Osteocyte (in vitro differentiated cells): ENCODE data around the gene FAM98C. TPM values are rescaled to one million over a fixed set of nuclear protein-coding genes. Genes with fewer than 3 reads are reported as not detected.

Source experiments
- DNase-seq: peaks from one replicate; pipeline ENCODE4 v3.0.0; 2021; ENCODE audit warnings: mixed read lengths; ENCODE audit not compliant: unreplicated experiment; ENCODE audit errors: extremely low spot score
- H3K27ac Mint-ChIP-seq: one replicate; pipeline ENCODE4 v1.8.0; 2021; ENCODE audit warnings: mild to moderate bottlenecking, mixed read lengths; ENCODE audit not compliant: unreplicated experiment
- H3K27me3 Mint-ChIP-seq: one replicate; pipeline ENCODE4 v1.8.0; 2021; ENCODE audit warnings: mixed read lengths; ENCODE audit not compliant: unreplicated experiment
- H3K36me3 Mint-ChIP-seq: one replicate; pipeline ENCODE4 v1.8.0; 2021; ENCODE audit warnings: mixed read lengths; ENCODE audit not compliant: unreplicated experiment
- H3K4me1 Mint-ChIP-seq: one replicate; pipeline ENCODE4 v1.8.0; 2021; ENCODE audit warnings: mixed read lengths; ENCODE audit not compliant: unreplicated experiment
- H3K4me3 Mint-ChIP-seq: one replicate; pipeline ENCODE4 v1.8.0; 2021; ENCODE audit warnings: mild to moderate bottlenecking, moderate library complexity, mixed read lengths; ENCODE audit not compliant: unreplicated experiment
- H3K9me3 Mint-ChIP-seq: one replicate; pipeline ENCODE4 v1.8.0; 2021; ENCODE audit warnings: mixed read lengths; ENCODE audit not compliant: unreplicated experiment
- total RNA-seq: library from RNA; stranded (reverse); gene quantifications from 2 replicates; pipeline ENCODE4 v1.2.1, GENCODE V29; 2021
- TF ChIP-seq, protein P1 (sequence below): fragments of 200-600 bp; sonication (generic); IDR thresholded peaks from 2 replicates; pipeline ENCODE4 v1.5.0; 2021; ENCODE audit warnings: antibody characterized with exemption, mild to moderate bottlenecking, moderate library complexity

Gene FAM98C
- total RNA-seq, 1 donor from 2014 or later, result 19.4 TPM

DNA sequence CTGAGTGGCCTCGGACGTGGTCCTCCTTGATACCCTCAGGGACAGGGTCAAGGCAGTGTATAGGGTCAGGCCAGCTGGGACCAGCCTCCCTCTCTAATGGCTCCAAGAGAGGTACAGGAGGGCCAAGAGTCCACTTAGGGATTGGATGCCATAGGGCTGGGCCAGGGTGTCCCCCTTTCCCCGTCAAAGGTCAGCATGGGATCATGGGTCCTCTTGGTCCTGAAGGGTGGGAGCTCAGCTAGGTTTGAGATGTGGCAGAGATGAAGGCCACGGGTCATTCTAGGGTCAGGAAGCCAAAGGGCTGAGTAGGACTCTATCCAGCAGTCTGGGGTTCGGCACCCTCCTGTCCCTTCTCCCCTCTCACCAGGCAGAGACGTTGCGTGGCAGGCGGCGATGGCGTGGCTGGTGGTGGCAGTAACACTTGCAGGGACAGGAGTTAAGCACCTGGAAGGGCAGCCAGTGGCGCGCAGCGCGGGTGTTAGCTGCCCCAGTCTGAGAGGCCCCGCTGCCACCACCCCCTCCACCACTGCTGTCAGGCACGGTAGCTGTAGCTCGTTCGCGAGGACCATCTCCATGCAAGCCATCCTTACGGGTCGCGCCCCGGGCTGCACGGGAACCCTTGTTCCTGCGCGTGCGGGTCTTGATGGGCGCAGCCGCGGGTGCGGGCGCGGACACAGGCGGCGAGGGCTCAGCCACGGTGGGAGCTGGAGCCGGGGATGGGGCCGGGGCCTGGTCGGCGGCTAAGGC is 17.7 kb upstream of the FAM98C start:
- no peak for DNase-seq
- H3K4me1 Mint-ChIP-seq, result peaks cover 13% of the 10 kb centered on the region

DNA sequence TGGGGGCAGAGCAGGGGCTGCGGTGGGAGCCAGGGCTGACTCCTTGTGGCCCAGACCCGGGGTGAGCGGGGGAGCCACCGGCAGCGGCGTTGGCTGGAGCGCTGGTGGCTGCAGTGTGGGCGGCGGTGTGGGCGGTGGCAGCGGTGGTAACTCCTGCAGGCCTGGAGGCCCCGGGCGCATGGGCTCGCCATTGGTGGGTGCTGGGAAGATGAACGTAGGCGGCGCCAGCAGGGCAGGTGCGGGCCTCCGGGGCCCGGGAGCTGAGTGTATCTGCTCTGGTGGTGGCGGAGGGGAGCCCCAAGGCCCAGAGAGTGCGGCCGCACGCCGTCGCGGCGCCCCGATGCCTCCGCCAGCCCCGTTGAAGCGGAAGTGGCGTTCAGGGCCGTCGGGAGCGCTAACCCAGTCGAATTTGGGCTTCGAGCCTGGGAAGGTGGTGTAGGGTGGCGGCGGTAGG is 17.1 kb upstream of the FAM98C start:
- Mint-ChIP-seq H3K27me3 (no peaks in the 10 kb centered on the region), H3K27ac (no peak overlapping the region), H3K4me1 (peaks cover 13% of the 10 kb centered on the region), H3K9me3 (no peaks in the 10 kb centered on the region), H3K4me3 (no peak overlapping the region), H3K36me3 (peaks cover 23% of the 10 kb centered on the region)
- TF ChIP-seq, protein P1, sequence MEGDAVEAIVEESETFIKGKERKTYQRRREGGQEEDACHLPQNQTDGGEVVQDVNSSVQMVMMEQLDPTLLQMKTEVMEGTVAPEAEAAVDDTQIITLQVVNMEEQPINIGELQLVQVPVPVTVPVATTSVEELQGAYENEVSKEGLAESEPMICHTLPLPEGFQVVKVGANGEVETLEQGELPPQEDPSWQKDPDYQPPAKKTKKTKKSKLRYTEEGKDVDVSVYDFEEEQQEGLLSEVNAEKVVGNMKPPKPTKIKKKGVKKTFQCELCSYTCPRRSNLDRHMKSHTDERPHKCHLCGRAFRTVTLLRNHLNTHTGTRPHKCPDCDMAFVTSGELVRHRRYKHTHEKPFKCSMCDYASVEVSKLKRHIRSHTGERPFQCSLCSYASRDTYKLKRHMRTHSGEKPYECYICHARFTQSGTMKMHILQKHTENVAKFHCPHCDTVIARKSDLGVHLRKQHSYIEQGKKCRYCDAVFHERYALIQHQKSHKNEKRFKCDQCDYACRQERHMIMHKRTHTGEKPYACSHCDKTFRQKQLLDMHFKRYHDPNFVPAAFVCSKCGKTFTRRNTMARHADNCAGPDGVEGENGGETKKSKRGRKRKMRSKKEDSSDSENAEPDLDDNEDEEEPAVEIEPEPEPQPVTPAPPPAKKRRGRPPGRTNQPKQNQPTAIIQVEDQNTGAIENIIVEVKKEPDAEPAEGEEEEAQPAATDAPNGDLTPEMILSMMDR, result no peak
- DNase-seq, result no peak

More for the DNA sequence above, 17.7 kb upstream of the FAM98C start:
- H3K36me3 Mint-ChIP-seq, result peaks cover 23% of the 10 kb centered on the region
- H3K9me3 Mint-ChIP-seq, result no peaks in the 10 kb centered on the region
- TF ChIP-seq, protein P1, result no peak
- no peaks in the 10 kb centered on the region for H3K27me3 Mint-ChIP-seq
- no peak overlapping the region for H3K4me3 Mint-ChIP-seq
- no peak overlapping the region for H3K27ac Mint-ChIP-seq

DNA sequence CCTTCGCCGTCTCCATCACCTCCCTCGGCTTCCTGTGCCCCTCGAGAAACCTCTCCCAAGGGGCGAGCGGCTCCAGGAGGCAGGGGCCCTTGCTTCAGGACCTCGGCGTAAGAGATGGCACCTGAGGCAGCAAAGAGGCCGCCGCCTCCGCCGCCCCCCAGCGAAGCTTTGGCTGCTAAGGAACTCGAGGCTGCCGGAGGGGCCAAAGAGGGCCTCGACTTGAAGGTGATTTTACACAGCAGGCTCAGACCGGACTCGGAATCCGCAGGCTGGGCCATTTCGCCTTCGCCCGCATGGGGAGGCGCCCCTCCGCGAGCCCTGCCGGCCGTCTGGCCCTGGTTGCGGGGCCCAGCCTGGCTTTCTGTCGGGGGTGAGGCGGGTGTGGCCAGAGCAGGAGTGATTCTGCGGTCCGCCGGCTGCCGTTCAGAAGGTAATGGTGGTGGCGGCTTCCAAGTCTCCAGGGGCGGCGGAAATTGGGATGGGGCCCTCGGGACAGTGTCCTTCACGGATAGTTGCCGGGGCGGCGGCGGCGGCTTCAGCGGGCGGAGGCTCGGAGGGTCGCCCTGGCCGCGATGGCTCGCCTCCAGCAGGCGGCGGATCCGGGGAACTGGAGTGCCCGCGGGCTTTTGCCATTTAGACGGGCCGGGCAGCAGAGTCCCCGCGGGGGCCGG is 16.5 kb upstream of the FAM98C start:
- H3K27ac Mint-ChIP-seq, result no peak overlapping the region
- TF ChIP-seq, protein P1, result no peak
- no peak for DNase-seq
- H3K27me3 Mint-ChIP-seq, result no peaks in the 10 kb centered on the region
- no peaks in the 10 kb centered on the region for H3K9me3 Mint-ChIP-seq
- no peak overlapping the region for H3K4me3 Mint-ChIP-seq
- peaks cover 18% of the 10 kb centered on the region for H3K36me3 Mint-ChIP-seq
- peaks cover 13% of the 10 kb centered on the region for H3K4me1 Mint-ChIP-seq

DNA sequence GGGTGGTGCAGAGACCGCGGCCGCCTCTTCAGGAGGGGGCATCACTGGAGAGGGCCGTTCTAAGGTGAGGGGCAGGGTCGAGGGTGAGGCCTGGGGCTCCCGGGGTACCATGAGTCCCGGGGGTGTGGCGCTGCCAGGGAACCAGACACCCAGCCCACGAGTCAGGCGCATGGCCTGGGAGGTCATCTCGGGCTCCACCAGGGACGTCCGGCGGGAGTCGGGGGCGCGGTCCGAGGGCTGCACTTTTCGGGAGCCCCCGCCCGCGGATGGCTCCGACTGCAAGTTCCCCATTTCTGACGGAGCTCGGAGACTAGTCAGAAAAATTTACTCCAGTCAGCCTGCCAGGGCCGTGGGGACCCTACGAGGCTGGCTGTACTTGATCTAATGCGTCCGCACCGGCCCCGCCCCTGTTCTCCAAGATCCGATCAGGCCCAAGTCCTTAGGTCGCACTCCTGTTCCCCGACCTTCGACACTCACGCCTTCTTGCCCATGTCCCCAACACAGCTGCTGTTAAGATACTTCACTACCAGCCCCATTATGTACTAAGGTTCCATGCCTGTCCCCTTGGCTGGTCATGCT is 15.8 kb upstream of the FAM98C start:
- H3K4me1 Mint-ChIP-seq, result peaks cover 13% of the 10 kb centered on the region
- no peaks in the 10 kb centered on the region for H3K9me3 Mint-ChIP-seq
- H3K4me3 Mint-ChIP-seq, result peak overlapping the region; percentile 92
- no peaks in the 10 kb centered on the region for H3K27me3 Mint-ChIP-seq
- no peak for DNase-seq
- H3K27ac Mint-ChIP-seq, result peak overlapping the region; percentile 87
- H3K36me3 Mint-ChIP-seq, result peaks cover 13% of the 10 kb centered on the region
- TF ChIP-seq, protein P1, result no peak
